HG03280 (cell line): ENCODE results near the gene CEP350.

Experiments used
- ATAC-seq: cut with Tn5 transposase; IDR thresholded peaks from one replicate; pipeline ENCODE4 v1.9.1; 2021; ENCODE audit warnings: mild to moderate bottlenecking, moderate library complexity; ENCODE audit not compliant: unreplicated experiment

The CEP350 gene

GRCh38 chr1:180046674-180047073 lies 92.1 kb downstream of the CEP350 start:
- no peak for ATAC-seq

GRCh38 chr1:180053594-180054567 lies 99.3 kb downstream of the CEP350 start:
- ATAC-seq: no peak

GRCh38 chr1:180057883-180058396 lies 103.3 kb downstream of the CEP350 start:
- no peak for ATAC-seq

GRCh38 chr1:180061019-180061418 lies 106.4 kb downstream of the CEP350 start:
- ATAC-seq: no peak

GRCh38 chr1:180062452-180062971 lies 107.9 kb downstream of the CEP350 start:
- no peak for ATAC-seq

- no peak for ATAC-seq
Measured at GRCh38 chr1:180065408-180065807, 110.8 kb downstream of the CEP350 start.

- no peak for ATAC-seq
Measured at GRCh38 chr1:180066150-180066549, 111.5 kb downstream of the CEP350 start.

GRCh38 chr1:180070286-180070685 lies 115.7 kb downstream of the CEP350 start:
- no peak for ATAC-seq

GRCh38 chr1:180071759-180072158 lies 117.1 kb downstream of the CEP350 start:
- no peak for ATAC-seq

GRCh38 chr1:180080439-180080838 lies 125.8 kb downstream of the CEP350 start:
- ATAC-seq: no peak

GRCh38 chr1:180081474-180081873 lies 126.9 kb downstream of the CEP350 start:
- ATAC-seq: no peak

GRCh38 chr1:180083164-180083563 lies 128.6 kb downstream of the CEP350 start:
- no peak for ATAC-seq

- ATAC-seq: no peak
Measured at GRCh38 chr1:180084867-180085266, 130.3 kb downstream of the CEP350 start.

- no peak for ATAC-seq
Measured at GRCh38 chr1:180085331-180085730, 130.7 kb downstream of the CEP350 start.

GRCh38 chr1:180092931-180093650 lies 138.5 kb downstream of the CEP350 start:
- no peak for ATAC-seq

GRCh38 chr1:180094705-180095295 lies 140.2 kb downstream of the CEP350 start:
- no peak for ATAC-seq

GRCh38 chr1:180096584-180097325 lies 142.1 kb downstream of the CEP350 start:
- no peak for ATAC-seq

GRCh38 chr1:180097326-180097605 lies 142.7 kb downstream of the CEP350 start:
- ATAC-seq: no peak

- no peak for ATAC-seq
Measured at GRCh38 chr1:180101411-180101810, 146.8 kb downstream of the CEP350 start.

GRCh38 chr1:180103819-180104218 lies 149.2 kb downstream of the CEP350 start:
- ATAC-seq: no peak

GRCh38 chr1:180112091-180112490 lies 157.5 kb downstream of the CEP350 start:
- ATAC-seq: no peak
